Brain microvascular endothelial cell (primary cell): ENCODE data around the gene AMN.
"Not testable (repeated sequence)": the region's sequence is repeated elsewhere in the genome, so short reads cannot be mapped to it uniquely, and the experiment has no call there.

Experiments
- DNase-seq: peaks from one replicate; pipeline ENCODE4 v3.0.0-alpha.2; 2020
- H3K27ac ChIP-seq: fragments of 250-450 bp; sonication (Bioruptor Pico); 2 replicates; pipeline ENCODE4 v1.5.1; 2020; ENCODE audit warnings: mild to moderate bottlenecking, moderate library complexity
- H3K27me3 ChIP-seq: fragments of 250-450 bp; sonication (Bioruptor Pico); replicated peaks from 2 replicates; pipeline ENCODE4 v1.5.1; 2020; ENCODE audit warnings: mild to moderate bottlenecking
- H3K36me3 ChIP-seq: fragments of 250-450 bp; sonication (Bioruptor Pico); replicated peaks from 2 replicates; pipeline ENCODE4 v1.5.1; 2020; ENCODE audit warnings: mild to moderate bottlenecking
- H3K4me3 ChIP-seq: 2 replicates; pipeline ENCODE4 v1.5.1; 2011; ENCODE audit warnings: low read depth, mild to moderate bottlenecking, control low read depth, low read length, moderate library complexity
- in situ Hi-C: cut with HindIII; loops from 2 replicates; pipeline ENCODE4 v1.10.0; 2017; ENCODE audit warnings: low sequenced_read_pairs, low pct_ligation_motif_present
- TF ChIP-seq, protein P1 (sequence below): IDR thresholded peaks from 2 replicates; pipeline ENCODE4 v1.5.1; 2011; ENCODE audit warnings: low read depth, mild to moderate bottlenecking, moderate library complexity, low read length, control low read depth, inconsistent platforms; ENCODE audit errors: missing control alignments

The AMN gene

DNA sequence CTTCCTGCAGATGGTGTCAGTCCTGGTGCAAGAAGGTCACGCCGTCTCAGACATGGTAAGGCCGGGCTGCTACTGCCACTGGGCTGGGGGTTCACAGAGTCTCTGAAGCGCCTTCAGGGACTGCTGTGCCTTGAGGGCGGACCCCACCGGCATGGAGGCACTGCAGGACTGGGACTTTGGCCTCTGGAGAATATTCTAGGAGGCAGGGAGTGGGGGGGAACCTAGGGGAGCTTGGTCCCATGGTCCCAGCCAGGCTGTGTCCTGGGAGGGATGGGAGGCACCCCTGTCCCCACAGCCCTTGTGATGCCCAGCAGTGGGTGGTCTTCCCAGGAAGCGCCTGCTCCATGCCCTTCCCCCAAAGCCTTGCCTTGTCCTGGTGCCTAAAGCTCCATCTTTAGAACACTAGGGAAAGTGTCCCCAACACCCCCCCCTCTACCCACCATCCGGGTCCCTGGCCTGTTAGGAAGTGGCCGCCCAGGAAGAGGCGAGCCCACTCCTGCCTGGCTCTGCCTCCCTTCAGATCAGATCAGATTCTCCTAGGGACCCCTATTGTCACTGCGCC lies 1.5 kb downstream of the AMN start:
- H3K27ac ChIP-seq = no peak overlapping the region
- peaks cover 40% of the 10 kb centered on the region for H3K27me3 ChIP-seq
- in situ Hi-C loops = no loop called here
- TF ChIP-seq, protein P1, sequence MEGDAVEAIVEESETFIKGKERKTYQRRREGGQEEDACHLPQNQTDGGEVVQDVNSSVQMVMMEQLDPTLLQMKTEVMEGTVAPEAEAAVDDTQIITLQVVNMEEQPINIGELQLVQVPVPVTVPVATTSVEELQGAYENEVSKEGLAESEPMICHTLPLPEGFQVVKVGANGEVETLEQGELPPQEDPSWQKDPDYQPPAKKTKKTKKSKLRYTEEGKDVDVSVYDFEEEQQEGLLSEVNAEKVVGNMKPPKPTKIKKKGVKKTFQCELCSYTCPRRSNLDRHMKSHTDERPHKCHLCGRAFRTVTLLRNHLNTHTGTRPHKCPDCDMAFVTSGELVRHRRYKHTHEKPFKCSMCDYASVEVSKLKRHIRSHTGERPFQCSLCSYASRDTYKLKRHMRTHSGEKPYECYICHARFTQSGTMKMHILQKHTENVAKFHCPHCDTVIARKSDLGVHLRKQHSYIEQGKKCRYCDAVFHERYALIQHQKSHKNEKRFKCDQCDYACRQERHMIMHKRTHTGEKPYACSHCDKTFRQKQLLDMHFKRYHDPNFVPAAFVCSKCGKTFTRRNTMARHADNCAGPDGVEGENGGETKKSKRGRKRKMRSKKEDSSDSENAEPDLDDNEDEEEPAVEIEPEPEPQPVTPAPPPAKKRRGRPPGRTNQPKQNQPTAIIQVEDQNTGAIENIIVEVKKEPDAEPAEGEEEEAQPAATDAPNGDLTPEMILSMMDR = no peak
- no peak overlapping the region for H3K4me3 ChIP-seq
- no peak for DNase-seq
- H3K36me3 ChIP-seq = no peaks in the 10 kb centered on the region

DNA sequence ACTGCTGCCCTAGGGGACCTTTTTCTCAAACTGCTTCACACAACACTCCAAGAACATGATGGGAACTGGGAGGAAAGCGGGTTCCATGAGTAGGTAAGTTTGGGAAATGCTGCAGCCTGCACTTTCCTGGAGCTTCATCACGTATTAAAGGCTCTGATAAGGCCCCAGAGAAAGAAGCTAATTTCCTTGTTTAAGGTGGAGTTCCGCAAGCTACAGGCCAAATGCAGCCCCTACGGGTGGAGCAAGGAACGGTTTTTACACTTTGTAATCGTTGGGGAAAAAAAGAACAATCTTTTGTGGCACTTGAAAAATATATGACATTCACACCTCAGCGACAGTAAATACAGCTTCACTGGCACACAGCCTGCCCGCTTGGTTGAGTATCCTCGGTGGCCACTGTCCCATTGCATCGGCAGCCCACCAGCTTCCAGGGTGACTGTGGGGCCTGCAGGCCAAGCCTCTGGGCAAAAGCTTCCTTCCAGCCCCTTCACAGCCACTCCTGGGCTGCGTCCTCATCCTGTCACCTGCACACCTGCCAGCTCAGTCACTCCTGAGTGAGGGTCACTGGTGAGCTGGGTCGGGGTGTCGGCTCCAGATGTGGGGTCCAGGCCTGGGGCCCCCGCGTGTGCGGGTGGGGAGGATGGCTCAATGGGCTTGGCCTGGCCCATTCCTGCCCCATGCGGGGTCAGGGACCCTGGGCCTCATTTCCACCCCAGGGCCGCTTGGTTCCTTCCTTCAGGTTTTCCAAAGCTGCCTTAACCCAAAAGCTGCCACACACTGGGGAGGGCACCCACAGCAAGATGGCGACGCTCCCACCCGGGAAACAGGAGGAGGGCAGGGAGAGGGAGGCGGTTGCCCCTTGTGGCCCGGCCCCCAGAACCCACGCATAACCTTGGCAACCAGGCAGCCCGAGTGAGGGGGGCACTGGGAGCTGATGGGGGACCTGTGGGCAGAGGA lies 2.4 kb downstream of the AMN start:
- no peak for DNase-seq
- H3K4me3 ChIP-seq = no peak overlapping the region
- no peak overlapping the region for H3K27ac ChIP-seq
- in situ Hi-C loops = no loop called here
- peaks cover 49% of the 10 kb centered on the region for H3K27me3 ChIP-seq
- TF ChIP-seq, protein P1 = peak; percentile 36
- H3K36me3 ChIP-seq = no peaks in the 10 kb centered on the region

DNA sequence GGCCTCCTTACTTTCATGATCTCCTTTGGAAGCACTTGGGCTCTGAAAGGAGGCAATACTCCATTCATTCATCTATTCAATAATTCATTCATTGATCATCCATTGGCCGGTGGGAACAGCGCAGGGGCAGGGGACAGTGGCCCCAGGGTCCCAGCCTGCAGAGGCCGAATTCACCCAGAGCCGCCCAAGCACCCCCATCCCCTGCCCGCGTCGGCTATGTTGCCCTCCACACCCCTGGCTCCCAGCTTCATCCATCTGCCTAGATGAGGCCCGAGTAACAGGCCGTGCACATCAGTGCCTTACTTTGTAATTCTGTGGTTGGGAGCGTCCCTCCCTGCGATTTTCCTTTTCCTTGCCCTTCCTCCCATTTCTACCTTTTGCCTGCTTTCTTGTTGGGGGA lies 3.2 kb downstream of the AMN start:
- DNase-seq = no peak
- peaks cover 51% of the 10 kb centered on the region for H3K27me3 ChIP-seq
- in situ Hi-C loops = no loop called here
- H3K27ac ChIP-seq = no peak overlapping the region
- H3K4me3 ChIP-seq = no peak overlapping the region
- TF ChIP-seq, protein P1 = no peak
- H3K36me3 ChIP-seq = no peaks in the 10 kb centered on the region

GRCh38 chr14:102926104-102926503 lies 3.6 kb downstream of the AMN start:
- Histone ChIP-seq H3K27me3 (peaks cover 51% of the 10 kb centered on the region), H3K27ac (no peak overlapping the region), H3K36me3 (no peaks in the 10 kb centered on the region), H3K4me3 (no peak overlapping the region)
- no peak for DNase-seq
- TF ChIP-seq, protein P1 = no peak
- in situ Hi-C loops = no loop called here

GRCh38 chr14:102926840-102927239 lies 4.4 kb downstream of the AMN start:
- in situ Hi-C loops = not testable (repeated sequence)
- peaks cover 51% of the 10 kb centered on the region for H3K27me3 ChIP-seq

GRCh38 chr14:102927346-102927877 lies 4.9 kb downstream of the AMN start:
- TF ChIP-seq, protein P1 = no peak
- Histone ChIP-seq H3K4me3 (no peak overlapping the region), H3K27ac (no peak overlapping the region), H3K27me3 (peaks cover 48% of the 10 kb centered on the region), H3K36me3 (no peaks in the 10 kb centered on the region)
- in situ Hi-C loops = no loop called here
- DNase-seq = no peak

More at GRCh38 chr14:102926840-102927239, 4.4 kb downstream of the AMN start:
- H3K27ac ChIP-seq, H3K36me3 ChIP-seq, DNase-seq, H3K4me3 ChIP-seq: not testable (repeated sequence)
